HG03442 (cell line): ENCODE results near the gene SH3RF2.

Source experiments
- ATAC-seq: cut with Tn5 transposase; IDR thresholded peaks from one replicate; pipeline ENCODE4 v1.9.1; 2021; ENCODE audit warnings: mild to moderate bottlenecking, moderate library complexity; ENCODE audit not compliant: unreplicated experiment

Gene SH3RF2

GRCh38 chr5:146039420-146039819, 103.0 kb downstream of the SH3RF2 start:
- ATAC-seq = no peak

DNA sequence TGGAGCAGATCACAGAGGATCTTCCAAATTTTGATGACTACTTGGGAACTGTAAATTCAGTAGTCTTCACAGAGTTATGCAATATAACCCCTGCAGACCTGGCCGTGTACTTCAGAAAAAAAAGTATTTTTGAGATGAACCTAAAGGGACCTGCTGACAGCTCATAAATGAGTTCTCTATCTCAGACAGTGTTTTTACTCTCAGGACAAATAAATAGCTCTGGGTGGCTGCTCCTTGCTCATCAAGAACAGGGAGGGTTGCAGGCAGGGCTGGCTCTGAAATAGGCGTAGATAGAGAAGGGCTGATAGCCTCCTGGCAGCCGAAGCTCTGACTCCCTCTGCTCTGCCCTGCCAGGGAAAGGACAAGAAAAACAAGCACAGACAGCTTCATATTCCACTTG, 104.1 kb downstream of the SH3RF2 start:
- ATAC-seq = no peak

DNA sequence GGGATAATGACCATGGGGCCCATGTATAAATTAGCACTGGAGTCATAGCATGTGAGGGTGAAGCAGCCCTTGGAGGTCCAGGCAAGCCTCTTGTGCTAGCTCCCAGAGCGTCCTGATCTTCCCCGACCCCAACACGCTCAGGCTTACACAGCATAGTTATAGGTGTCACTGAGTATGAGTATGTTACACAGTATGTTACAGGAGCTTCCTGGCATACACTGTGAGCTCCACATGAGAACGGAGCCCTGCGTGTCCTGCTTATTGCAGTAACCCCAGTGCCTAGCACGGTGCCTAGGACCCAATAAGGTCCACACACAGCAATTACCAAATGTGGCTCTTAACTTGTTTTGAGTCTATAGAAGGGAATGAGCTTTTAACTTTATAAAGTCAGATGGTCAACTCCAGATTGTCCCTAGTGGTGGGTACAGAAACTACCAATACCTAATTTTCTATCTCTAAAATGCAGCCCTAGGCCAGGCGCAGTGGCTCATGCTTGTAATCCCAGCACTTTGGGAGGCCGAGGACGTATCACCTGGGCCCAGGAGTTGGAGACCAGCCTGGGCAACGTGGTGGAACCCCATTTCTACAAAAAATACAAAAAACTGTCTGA, 104.9 kb downstream of the SH3RF2 start:
- peak; percentile 86 for ATAC-seq

DNA sequence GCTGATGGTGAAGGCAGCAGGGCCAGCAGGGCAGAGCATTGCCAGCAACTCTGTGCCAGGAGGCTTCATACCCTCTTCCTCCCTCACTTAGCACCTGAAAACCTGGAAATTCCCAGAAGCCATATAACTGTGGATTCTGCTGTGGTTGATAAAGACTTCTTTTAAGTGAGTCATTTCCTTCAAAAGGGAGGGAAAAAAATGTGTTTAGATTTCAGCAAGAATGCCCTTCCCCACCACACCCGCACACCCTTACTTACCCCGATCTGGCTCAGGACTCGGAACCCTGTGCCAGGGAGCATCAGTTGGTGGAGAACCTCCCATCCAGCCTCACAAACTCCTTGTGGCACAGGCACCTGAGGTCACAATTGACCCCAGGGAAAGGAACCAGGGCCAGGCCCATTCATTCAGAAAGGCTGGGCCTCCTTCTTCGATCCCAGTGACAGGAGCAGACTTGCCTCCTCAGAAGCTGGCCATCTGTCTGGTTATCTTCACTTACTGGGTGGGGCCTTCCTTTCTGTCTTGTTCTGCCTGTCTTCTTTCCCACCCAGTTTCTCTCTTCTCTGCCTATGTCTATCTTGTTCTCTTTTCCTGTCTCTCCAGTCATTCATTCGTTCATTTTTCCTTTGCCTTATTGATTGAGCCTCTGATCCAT, 106.4 kb downstream of the SH3RF2 start:
- no peak for ATAC-seq

GRCh38 chr5:146043722-146044121, 107.3 kb downstream of the SH3RF2 start:
- ATAC-seq = no peak

- no peak for ATAC-seq
These were observed 111.0 kb downstream of the SH3RF2 start for GRCh38 chr5:146047396-146047795.

GRCh38 chr5:146048994-146049703, 112.8 kb downstream of the SH3RF2 start:
- ATAC-seq = no peak

DNA sequence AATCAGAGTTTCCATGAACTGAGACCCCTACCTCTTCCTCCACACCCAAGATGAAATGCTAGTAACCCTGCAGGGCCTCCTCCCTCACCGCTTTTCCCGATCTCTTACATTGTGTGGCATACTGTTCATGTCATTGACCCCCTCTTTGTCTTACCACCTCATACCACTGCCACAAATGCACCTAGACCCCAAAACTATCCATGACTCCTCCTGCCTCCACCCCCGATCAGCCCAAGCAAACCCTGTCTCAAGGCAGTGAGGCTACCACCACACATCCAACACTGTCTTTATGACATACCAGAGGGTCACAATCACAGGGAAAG, 113.3 kb downstream of the SH3RF2 start:
- no peak for ATAC-seq

DNA sequence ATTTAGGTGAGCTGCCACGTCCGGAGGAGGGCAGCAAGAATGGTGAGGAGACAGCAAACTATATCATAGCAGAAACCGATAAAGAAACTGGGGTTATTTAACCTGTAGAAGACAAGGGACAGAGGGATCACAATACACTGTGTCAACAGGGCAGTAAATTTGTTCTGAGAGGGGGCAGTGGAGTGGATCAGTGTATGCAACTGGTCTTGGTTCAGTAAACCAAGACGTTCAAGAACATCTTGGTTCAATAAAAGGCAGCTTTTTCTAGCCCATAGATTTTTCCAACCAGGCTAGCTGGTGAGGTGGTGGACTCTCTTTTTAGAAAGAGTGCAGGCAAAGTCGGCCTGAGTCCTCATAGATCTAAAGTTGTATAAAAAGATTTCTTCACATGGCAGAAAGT, 113.7 kb downstream of the SH3RF2 start:
- ATAC-seq = no peak

GRCh38 chr5:146051678-146052077, 115.3 kb downstream of the SH3RF2 start:
- ATAC-seq = no peak

DNA sequence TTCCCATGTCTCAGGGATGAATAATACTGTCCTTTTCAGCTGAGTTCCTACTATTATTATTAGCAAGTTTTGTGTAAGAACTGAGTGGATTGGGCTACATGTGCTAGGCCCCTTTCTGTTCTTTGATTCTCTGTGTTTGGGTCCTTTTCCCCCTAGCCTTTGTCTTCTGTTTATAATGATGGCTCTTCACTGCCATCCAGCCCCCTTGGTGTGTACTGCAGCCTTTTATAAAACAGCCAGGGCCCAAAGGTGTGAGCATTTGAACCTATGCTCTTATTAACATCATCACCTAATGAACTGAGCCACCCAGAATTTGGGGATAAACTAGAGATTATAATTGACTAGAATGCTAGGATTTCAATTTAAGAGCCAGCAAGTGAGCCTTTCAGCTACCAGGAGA, 116.4 kb downstream of the SH3RF2 start:
- ATAC-seq = no peak

DNA sequence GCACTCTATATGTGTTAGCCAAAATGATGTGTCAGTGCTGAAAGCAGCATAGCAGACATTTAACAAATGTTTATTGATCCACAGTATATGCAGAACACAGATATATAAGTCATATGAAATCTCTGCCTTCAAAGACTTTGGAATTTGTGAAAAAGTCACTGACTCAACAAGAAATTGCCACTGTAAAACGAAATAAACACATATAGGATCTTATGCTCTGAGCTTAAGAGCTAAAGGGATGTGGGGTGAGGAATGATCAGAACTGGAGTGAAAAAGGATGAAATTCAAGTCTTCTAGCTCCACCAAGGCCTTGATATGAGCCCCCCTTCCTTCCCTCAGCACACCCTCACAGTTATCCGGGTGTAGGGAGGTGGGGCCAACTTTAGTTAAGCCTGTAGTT, 119.1 kb downstream of the SH3RF2 start:
- no peak for ATAC-seq

- ATAC-seq = no peak
These were observed 123.3 kb downstream of the SH3RF2 start for GRCh38 chr5:146059460-146060220.

GRCh38 chr5:146060221-146060585, 123.8 kb downstream of the SH3RF2 start:
- ATAC-seq = no peak

DNA sequence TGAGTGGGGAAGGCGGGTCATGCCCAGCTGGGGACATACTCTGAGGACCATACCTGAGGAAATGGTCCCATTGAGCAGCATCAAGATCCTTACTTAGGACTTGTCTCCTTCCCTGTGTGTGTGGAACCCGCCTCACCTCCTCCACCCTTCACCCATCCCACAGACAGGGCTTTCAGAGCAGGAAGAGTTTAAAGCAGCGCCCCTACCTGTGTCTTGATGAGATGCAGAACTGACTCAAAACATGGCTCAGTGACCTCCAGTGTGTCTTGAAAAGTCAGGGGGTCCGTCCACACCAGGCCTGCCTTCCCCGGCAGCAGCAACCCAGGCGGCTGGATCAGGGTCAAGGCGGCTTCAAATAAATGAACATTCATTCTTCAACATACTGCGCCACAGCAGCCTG, 130.6 kb downstream of the SH3RF2 start:
- no peak for ATAC-seq

DNA sequence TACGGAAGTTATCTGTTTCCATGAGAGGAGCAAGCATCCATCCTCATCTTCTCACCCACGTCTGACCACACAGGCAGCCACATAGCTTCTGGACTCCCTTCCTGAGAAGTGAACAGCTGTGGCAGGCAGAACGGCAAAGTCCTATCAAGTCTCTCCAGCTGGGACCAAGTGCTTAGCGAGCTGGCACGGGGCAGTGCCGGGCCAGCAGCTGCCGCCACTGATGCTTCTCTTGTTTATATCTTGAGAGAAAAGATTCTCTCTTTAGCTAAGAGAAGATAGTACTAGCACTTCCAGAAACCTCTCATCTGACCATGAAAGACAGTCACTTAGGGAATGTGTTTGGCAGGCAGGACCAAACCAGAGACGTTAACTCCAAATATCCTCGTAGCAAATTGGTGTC, 131.8 kb downstream of the SH3RF2 start:
- no peak for ATAC-seq

DNA sequence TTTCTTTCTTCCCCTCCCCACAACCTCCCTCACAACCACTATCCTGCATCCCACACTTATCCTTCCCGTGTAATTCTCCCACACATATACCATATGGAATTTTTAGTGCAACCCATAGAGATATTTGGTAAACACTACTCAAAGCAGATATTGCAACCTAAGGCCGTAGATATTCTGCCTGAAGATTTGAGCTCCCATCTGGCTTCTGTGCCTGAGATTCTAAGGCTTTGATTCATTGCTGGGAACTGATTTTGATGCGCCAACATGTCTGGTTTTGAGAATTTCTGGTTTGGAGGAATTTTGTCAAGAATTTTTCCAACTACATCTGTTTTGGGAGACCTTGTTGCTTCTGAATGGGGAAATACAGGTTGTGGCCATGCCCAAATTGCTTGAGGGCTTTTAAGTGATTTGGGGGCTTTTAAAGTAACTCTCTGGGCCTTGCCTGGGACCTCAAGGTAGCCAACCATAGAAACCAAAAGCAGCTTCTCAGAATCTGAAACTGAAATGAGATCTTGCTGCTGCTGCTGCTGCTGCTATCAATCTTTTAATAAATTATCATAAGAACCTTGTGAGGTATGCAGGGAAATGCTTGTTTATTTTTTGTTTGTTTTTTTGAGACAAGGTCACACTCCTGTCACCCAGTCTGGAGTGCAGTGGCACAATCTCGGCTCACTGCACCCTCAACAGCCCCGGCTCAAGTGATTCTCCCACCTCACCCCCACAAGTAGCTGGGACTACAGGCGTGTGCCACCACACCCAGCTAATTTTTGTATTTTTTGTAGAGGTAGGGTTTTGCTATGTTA, 132.8 kb downstream of the SH3RF2 start:
- ATAC-seq = peak; percentile 45

GRCh38 chr5:146069780-146070099, 133.4 kb downstream of the SH3RF2 start:
- ATAC-seq = peak; percentile 52

DNA sequence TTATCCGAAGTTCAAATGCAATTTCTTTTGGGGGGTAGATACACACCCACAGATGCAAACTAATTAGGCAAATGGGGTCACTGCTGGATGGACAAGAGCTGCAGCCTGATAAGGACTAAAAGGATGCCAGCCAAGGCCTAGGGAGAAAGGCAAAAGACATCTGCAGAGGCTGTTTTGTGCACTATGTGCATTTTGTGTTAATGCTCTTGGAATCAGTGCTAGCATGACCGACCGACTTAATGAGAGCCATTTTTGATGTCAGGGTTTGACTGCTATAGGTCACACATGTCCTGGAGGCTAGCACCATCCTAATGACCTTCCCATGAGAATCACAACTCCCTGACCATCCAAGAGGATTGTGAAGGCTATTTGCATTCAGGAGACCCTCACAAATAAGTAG, 134.4 kb downstream of the SH3RF2 start:
- ATAC-seq = no peak

GRCh38 chr5:146071171-146071570, 134.8 kb downstream of the SH3RF2 start:
- no peak for ATAC-seq

GRCh38 chr5:146072595-146072994, 136.2 kb downstream of the SH3RF2 start:
- ATAC-seq = no peak
